HG02610 (cell line): ENCODE measurements around the gene FXR2.
"Not testable (repeated sequence)": the region's sequence is repeated elsewhere in the genome, so short reads cannot be mapped to it uniquely, and the experiment has no call there.

ENCODE experiments used
- ATAC-seq: cut with Tn5 transposase; IDR thresholded peaks from one replicate; pipeline ENCODE4 v1.9.1; 2021; ENCODE audit warnings: mild to moderate bottlenecking, moderate library complexity; ENCODE audit not compliant: unreplicated experiment

The FXR2 gene

GRCh38 chr17:7614425-7615264 lies at the start of gene FXR2:
TSS of gene FXR2 (minus strand) at chr17:7614897. CDS start at chr17:7614532, 365 bp downstream.
- ATAC-seq = peak; percentile 88

- no peak for ATAC-seq
These were observed 42.4 kb upstream of the FXR2 start for GRCh38 chr17:7656958-7657609.

- no peak for ATAC-seq
These were observed 40.8 kb upstream of the FXR2 start for GRCh38 chr17:7655541-7655840.

- ATAC-seq = no peak
These were observed 40.3 kb upstream of the FXR2 start for GRCh38 chr17:7654832-7655540.

- ATAC-seq = no peak
These were observed 38.0 kb upstream of the FXR2 start for GRCh38 chr17:7652388-7653356.

GRCh38 chr17:7651665-7652387 lies 37.1 kb upstream of the FXR2 start:
- no peak for ATAC-seq

GRCh38 chr17:7651097-7651664 lies 36.5 kb upstream of the FXR2 start:
- no peak for ATAC-seq

- peak; percentile 49 for ATAC-seq
These were observed 35.9 kb upstream of the FXR2 start, which contains the start of gene ATP1B2 for GRCh38 chr17:7650509-7651096. TSS of gene ATP1B2 (plus strand) at chr17:7650926. CDS start at chr17:7651519, 593 bp downstream.

GRCh38 chr17:7647018-7647417 lies 32.3 kb upstream of the FXR2 start:
- ATAC-seq = no peak

GRCh38 chr17:7646457-7646856 lies 31.8 kb upstream of the FXR2 start:
- ATAC-seq = no peak

GRCh38 chr17:7644775-7645174 lies 30.1 kb upstream of the FXR2 start:
- no peak for ATAC-seq

- not testable (repeated sequence) for ATAC-seq
These were observed 26.9 kb upstream of the FXR2 start for GRCh38 chr17:7641635-7642034.

- ATAC-seq = no peak
These were observed 26.1 kb upstream of the FXR2 start for GRCh38 chr17:7640783-7641182.

- ATAC-seq = no peak
These were observed 21.5 kb upstream of the FXR2 start for GRCh38 chr17:7636163-7636562.

- no peak for ATAC-seq
These were observed 19.7 kb upstream of the FXR2 start for GRCh38 chr17:7634384-7634783.

GRCh38 chr17:7633093-7633492 lies 18.4 kb upstream of the FXR2 start:
- no peak for ATAC-seq

- ATAC-seq = no peak
These were observed 17.8 kb upstream of the FXR2 start for GRCh38 chr17:7632492-7632894.

GRCh38 chr17:7631398-7632380 lies 17.0 kb upstream of the FXR2 start:
- ATAC-seq = no peak
